ENCODE measurements around the gene BIRC5. TPM values are rescaled to one million over a fixed set of nuclear protein-coding genes. Genes with fewer than 3 reads are reported as not detected.

Gene BIRC5
- total RNA-seq, 1 donor from 2014 or later: 68.0 TPM

GRCh38 chr17:78253946-78254672 lies 40.1 kb downstream of the BIRC5 start:
- peak overlapping the region; percentile 86 for H3K4me3 ChIP-seq (ENCODE audit: low read depth, low read length)
- TF ChIP-seq, protein P1, sequence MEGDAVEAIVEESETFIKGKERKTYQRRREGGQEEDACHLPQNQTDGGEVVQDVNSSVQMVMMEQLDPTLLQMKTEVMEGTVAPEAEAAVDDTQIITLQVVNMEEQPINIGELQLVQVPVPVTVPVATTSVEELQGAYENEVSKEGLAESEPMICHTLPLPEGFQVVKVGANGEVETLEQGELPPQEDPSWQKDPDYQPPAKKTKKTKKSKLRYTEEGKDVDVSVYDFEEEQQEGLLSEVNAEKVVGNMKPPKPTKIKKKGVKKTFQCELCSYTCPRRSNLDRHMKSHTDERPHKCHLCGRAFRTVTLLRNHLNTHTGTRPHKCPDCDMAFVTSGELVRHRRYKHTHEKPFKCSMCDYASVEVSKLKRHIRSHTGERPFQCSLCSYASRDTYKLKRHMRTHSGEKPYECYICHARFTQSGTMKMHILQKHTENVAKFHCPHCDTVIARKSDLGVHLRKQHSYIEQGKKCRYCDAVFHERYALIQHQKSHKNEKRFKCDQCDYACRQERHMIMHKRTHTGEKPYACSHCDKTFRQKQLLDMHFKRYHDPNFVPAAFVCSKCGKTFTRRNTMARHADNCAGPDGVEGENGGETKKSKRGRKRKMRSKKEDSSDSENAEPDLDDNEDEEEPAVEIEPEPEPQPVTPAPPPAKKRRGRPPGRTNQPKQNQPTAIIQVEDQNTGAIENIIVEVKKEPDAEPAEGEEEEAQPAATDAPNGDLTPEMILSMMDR (conservative IDR thresholded peaks at IDR 0.05; ENCODE audit: low read depth, low read length): no peak
- DNase-seq (ENCODE audit: low read depth): no peak

- no peak overlapping the region for H3K4me3 ChIP-seq (ENCODE audit: low read depth, low read length)
- TF ChIP-seq, protein P1 (conservative IDR thresholded peaks at IDR 0.05; ENCODE audit: low read depth, low read length): no peak
- no peak for DNase-seq (ENCODE audit: low read depth)
These were observed 41.1 kb downstream of the BIRC5 start for GRCh38 chr17:78255029-78255656.

DNA sequence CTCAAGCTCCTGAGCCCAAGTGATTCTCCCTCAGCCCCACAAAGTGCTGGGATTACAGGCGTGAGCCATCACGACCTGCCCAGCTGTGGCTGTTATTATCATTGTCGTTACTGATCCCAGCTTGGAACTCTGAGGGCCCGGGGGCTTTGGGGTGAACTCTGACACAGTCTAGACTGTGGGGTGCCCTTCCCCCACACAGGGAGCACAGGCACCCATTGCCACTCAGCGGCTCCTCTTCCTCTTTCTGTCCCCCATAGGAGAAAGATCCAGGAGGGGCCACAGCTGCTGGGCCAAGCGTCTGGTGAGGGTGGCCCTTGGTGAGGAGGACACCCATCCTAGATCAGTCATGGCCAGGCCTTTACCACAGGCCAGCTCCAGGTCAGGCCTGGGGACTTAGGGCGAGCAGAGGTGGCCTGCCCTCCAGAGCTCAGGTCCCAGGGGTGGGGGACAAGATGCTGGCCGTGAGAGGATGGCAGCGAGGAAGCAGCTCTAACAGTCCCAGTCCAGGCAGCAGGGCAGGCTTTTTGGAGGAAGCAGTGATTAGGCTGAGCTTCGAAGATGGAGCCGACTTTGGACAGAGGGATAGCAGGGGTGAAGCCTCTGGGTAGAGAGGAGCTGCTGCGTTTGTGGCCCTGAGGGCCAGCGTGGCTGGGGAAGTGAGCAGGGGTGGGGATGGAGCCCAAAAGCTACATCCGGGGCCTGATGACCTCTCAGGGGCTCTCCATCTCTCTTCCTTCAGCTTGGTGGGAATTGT lies 42.1 kb downstream of the BIRC5 start:
- TF ChIP-seq, protein P1 (conservative IDR thresholded peaks at IDR 0.05; ENCODE audit: low read depth, low read length): no peak
- H3K4me3 ChIP-seq (ENCODE audit: low read depth, low read length): no peak overlapping the region
- DNase-seq (ENCODE audit: low read depth): no peak

DNA sequence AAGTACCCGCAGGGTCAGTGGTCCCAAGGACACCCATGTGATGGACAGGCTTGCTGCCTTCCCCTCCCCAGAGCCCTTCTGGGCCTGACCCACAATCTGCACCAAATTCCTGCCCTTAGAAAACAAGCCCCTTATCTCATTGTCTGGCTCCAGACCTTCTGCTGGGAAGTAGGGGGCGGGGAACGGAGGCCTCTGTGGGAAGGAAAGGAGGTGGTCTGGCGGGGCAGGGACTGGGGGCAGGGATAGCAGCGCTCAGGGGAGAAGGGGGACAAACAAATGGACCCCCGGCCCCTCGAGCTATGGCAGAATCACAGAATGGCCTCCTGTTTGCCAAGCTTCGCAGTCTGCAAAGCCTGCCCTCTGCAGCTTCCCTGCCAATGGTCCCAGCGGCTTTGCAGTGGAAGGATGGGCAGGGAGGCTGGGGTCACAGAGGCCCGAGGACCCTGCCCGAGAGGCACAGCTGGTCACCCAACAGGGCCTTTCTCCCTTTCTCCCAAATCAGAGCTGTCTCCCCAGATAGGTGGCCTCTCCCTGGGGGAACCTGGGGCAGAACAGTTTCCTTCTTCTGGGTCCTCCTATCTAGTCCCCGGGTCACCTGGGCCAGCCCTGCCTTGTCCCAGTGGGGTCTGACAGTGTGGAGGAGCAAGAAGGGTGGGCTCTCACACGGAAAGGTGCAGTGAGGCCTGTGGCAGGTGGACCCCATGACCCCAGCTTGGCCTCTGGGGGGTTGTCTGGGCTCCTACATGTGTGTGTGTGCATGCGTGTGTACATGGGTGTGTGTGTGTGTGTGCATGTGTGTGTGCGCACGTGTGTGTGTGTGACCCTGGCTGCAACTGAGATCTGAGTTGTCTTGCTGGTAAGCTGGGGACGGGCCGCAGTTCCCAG lies 42.9 kb downstream of the BIRC5 start:
- no peak overlapping the region for H3K4me3 ChIP-seq (ENCODE audit: low read depth, low read length)
- no peak for DNase-seq (ENCODE audit: low read depth)
- TF ChIP-seq, protein P1 (conservative IDR thresholded peaks at IDR 0.05; ENCODE audit: low read depth, low read length): no peak

GRCh38 chr17:78257810-78258322 lies 43.8 kb downstream of the BIRC5 start:
- no peak for DNase-seq (ENCODE audit: low read depth)
- TF ChIP-seq, protein P1 (conservative IDR thresholded peaks at IDR 0.05; ENCODE audit: low read depth, low read length): no peak
- H3K4me3 ChIP-seq (ENCODE audit: low read depth, low read length): no peak overlapping the region
